Endodermal cell (in vitro differentiated cells): ENCODE measurements around the gene STYK1. TPM values are rescaled to one million over a fixed set of nuclear protein-coding genes. Genes with fewer than 3 reads are reported as not detected.

Source experiments
- DNase-seq: peaks from one replicate; pipeline ENCODE4 v3.0.0-alpha.2; 2017
- H3K27ac ChIP-seq: 2 replicates; pipeline ENCODE4 v1.5.1; 2013; ENCODE audit warnings: mild to moderate bottlenecking, low read depth, low read length, moderate library complexity
- H3K27me3 ChIP-seq: 2 replicates; pipeline ENCODE4 v1.6.1; 2013; ENCODE audit warnings: mild to moderate bottlenecking, low read length, moderate library complexity; ENCODE audit not compliant: insufficient read depth, control insufficient read depth, poor library complexity, severe bottlenecking
- H3K36me3 ChIP-seq: 2 replicates; pipeline ENCODE4 v1.7.0; 2013; ENCODE audit warnings: mild to moderate bottlenecking, low read length, moderate library complexity; ENCODE audit not compliant: control insufficient read depth, insufficient read depth
- H3K4me1 ChIP-seq: one replicate; pipeline ENCODE4 v1.7.0; 2013; ENCODE audit warnings: low read length; ENCODE audit not compliant: control insufficient read depth, insufficient read depth
- H3K4me3 ChIP-seq: 2 replicates; pipeline ENCODE4 v1.5.1; 2013; ENCODE audit warnings: mild to moderate bottlenecking, low read length, moderate library complexity
- H3K9ac ChIP-seq: 2 replicates; pipeline ENCODE4 v1.6.1; 2013; ENCODE audit warnings: mild to moderate bottlenecking, low read length, moderate library complexity; ENCODE audit not compliant: poor library complexity, severe bottlenecking; ENCODE audit errors: extremely low read depth
- H3K9me3 ChIP-seq: 2 replicates; pipeline ENCODE4 v1.6.1; 2013; ENCODE audit warnings: mild to moderate bottlenecking, low read length, moderate library complexity; ENCODE audit not compliant: control insufficient read depth
- H3K27ac Mint-ChIP-seq: 2 replicates; pipeline ENCODE4 v1.8.0; 2020; ENCODE audit warnings: mixed read lengths
- H3K27me3 Mint-ChIP-seq: 2 replicates; pipeline ENCODE4 v1.8.0; 2021; ENCODE audit warnings: mild to moderate bottlenecking, mixed read lengths; ENCODE audit not compliant: insufficient read depth
- H3K36me3 Mint-ChIP-seq: 2 replicates; pipeline ENCODE4 v1.8.0; 2020; ENCODE audit warnings: low read depth, mixed read lengths
- H3K4me1 Mint-ChIP-seq: 2 replicates; pipeline ENCODE4 v1.8.0; 2020; ENCODE audit warnings: mixed read lengths
- H3K4me3 Mint-ChIP-seq: 2 replicates; pipeline ENCODE4 v1.8.0; 2020; ENCODE audit warnings: mild to moderate bottlenecking, moderate library complexity, mixed read lengths
- H3K9me3 Mint-ChIP-seq: 2 replicates; pipeline ENCODE4 v1.8.0; 2020; ENCODE audit warnings: mild to moderate bottlenecking, mixed read lengths
- CTCF ChIP-seq: fragments of 200-600 bp; sonication (generic); conservative IDR thresholded peaks from 2 replicates; pipeline ENCODE4 v1.5.0; 2021; ENCODE audit warnings: antibody characterized with exemption, mild to moderate bottlenecking
- WGBS, 2 experiments: methylation state at CpG; one replicate each; pipeline versions ENCODE4 v1.1.5 to v1.1.7; 2013; ENCODE audit warnings: missing lambda C conversion rate in 2 of 2, mixed read lengths in 1 of 2; ENCODE audit not compliant: insufficient coverage in 1 of 2, insufficient read length in 1 of 2; 5-methylcytosine and 5-hydroxymethylcytosine counted together
- long read RNA-seq, 4 experiments: library from polyadenylated mRNA in 2 of 4; library from RNA in 1 of 4; library from capped mRNA in 1 of 4; stranded (forward) in 3 of 4; unstranded in 1 of 4; transcript quantifications; one replicate each; pipeline ENCODE4 v2.0.0, GENCODE V29; 2020 to 2021; ENCODE audit warnings: inconsistent platforms in 1 of 4
- polyA plus RNA-seq, 2 experiments: library from polyadenylated mRNA; stranded (reverse); fragments of 50-300 nt; gene quantifications; one replicate each; pipeline ENCODE4 v1.2.3, GENCODE V29; 2013
- total RNA-seq, 2 donors: library from RNA; stranded (reverse); fragmentation: NEBNext Ultra II Directional in 1 of 2; extraction: Animal tissue kit (Norgen Biotek cat#: 25700) in 1 of 2; gene quantifications; 2 replicates in 1 of 2; 3 replicates in 1 of 2; pipeline ENCODE4 v1.2.1, GENCODE V29; 2021

STYK1 gene
- total RNA-seq, result 1 to 10 TPM; 3.3 to 4.5 TPM
- polyA plus RNA-seq (2013, experiment 1 of 2), result 0.25 TPM
- polyA plus RNA-seq (2013, experiment 2 of 2), result 0.75 TPM
- long read RNA-seq, experiment 1, partial matches to known transcripts, result 0 of 1 reads
- long read RNA-seq, experiment 1, other reads (novel, unspliced or antisense), result 1 of 1 reads
- long read RNA-seq, experiment 2, partial matches to known transcripts, result 0 of 4 reads
- long read RNA-seq, experiment 2, other reads (novel, unspliced or antisense), result 3 of 4 reads
- long read RNA-seq, experiment 3, partial matches to known transcripts, result 1 of 13 reads
- long read RNA-seq, experiment 3, other reads (novel, unspliced or antisense), result 9 of 13 reads
- long read RNA-seq, experiment 4, result 0 reads

- H3K27ac ChIP-seq, result no peak within 1 kb of the TSS
- H3K4me3 ChIP-seq, result peak within 1 kb of the TSS; percentile 81
- H3K36me3 ChIP-seq, result no peaks in the 10 kb centered on the region
- peaks cover 6% of the 10 kb centered on the region for H3K27me3 Mint-ChIP-seq
- no peak within 1 kb of the TSS for H3K27ac Mint-ChIP-seq
- WGBS, 2 experiments, result 0 to 3% methylated on average over 7 to 35 of the region's 35 CpGs
- no peaks in the 10 kb centered on the region for H3K9me3 ChIP-seq
- no peaks in the 10 kb centered on the region for H3K4me1 Mint-ChIP-seq
- no peaks in the 10 kb centered on the region for H3K4me1 ChIP-seq
- TF ChIP-seq CTCF, result peak; percentile 100
- no peak within 1 kb of the TSS for H3K9ac ChIP-seq
- peak; percentile 98 for DNase-seq
- no peaks in the 10 kb centered on the region for H3K36me3 Mint-ChIP-seq
- no peaks in the 10 kb centered on the region for H3K9me3 Mint-ChIP-seq
- H3K27me3 ChIP-seq, result peaks cover 4% of the 10 kb centered on the region
- peak within 1 kb of the TSS; percentile 68 for H3K4me3 Mint-ChIP-seq
These were observed at the start of gene STYK1 for GRCh38 chr12:10673659-10674384. STYK1 (minus strand) TSS chr12:10674052; CDS start chr12:10634618, 39,434 bp downstream.

- H3K9me3 Mint-ChIP-seq, result no peaks in the 10 kb centered on the region
- peak within 1 kb of the TSS; percentile 58 for H3K9ac ChIP-seq
- no peaks in the 10 kb centered on the region for H3K36me3 Mint-ChIP-seq
- peak within 1 kb of the TSS; percentile 14 for H3K27ac ChIP-seq
- WGBS, 2 experiments, result 0 to 3% methylated on average over 27 to 93 of the region's 95 CpGs
- peak within 1 kb of the TSS; percentile 96 for H3K4me3 ChIP-seq
- TF ChIP-seq CTCF, result no peak
- peaks cover 23% of the 10 kb centered on the region for H3K27me3 Mint-ChIP-seq
- peaks cover 43% of the 10 kb centered on the region for H3K4me1 Mint-ChIP-seq
- H3K9me3 ChIP-seq, result no peaks in the 10 kb centered on the region
- no peaks in the 10 kb centered on the region for H3K36me3 ChIP-seq
- peaks cover 16% of the 10 kb centered on the region for H3K4me1 ChIP-seq
- DNase-seq, result peak; percentile 95
- H3K27me3 ChIP-seq, result peaks cover 25% of the 10 kb centered on the region
- peak within 1 kb of the TSS; percentile 95 for H3K27ac Mint-ChIP-seq
- H3K4me3 Mint-ChIP-seq, result peak within 1 kb of the TSS; percentile 89
These were observed 49.3 kb upstream of the STYK1 start, which contains the start of gene YBX3 for GRCh38 chr12:10722905-10723746. YBX3 (minus strand) TSS chr12:10723323; CDS start chr12:10723111, 212 bp downstream.

- no peaks in the 10 kb centered on the region for H3K9me3 Mint-ChIP-seq
- peaks cover 49% of the 10 kb centered on the region for H3K4me1 Mint-ChIP-seq
- 0 to 2% methylated on average over 10 to 36 of the region's 36 CpGs for WGBS, 2 experiments
- peak; percentile 87 for DNase-seq
- peak overlapping the region; percentile 89 for H3K4me3 Mint-ChIP-seq
- Histone ChIP-seq H3K27me3 (peaks cover 25% of the 10 kb centered on the region), H3K4me3 (peak overlapping the region; percentile 96), H3K9me3 (no peaks in the 10 kb centered on the region), H3K9ac (peak overlapping the region; percentile 58), H3K27ac (peak overlapping the region; percentile 14), H3K36me3 (no peaks in the 10 kb centered on the region), H3K4me1 (peaks cover 18% of the 10 kb centered on the region)
- no peaks in the 10 kb centered on the region for H3K36me3 Mint-ChIP-seq
- peaks cover 23% of the 10 kb centered on the region for H3K27me3 Mint-ChIP-seq
- H3K27ac Mint-ChIP-seq, result peak overlapping the region; percentile 95
- TF ChIP-seq CTCF, result peak; percentile 74
These were observed 48.7 kb upstream of the STYK1 start for GRCh38 chr12:10722502-10722904.
